Peyer's patch (tissue), 4 donors: ENCODE results near the gene COPS7B.

ENCODE experiments used
- CTCF ChIP-seq, 6 experiments: fragments of 450-650 bp in 4 of 6; fragments of 200-600 bp in 2 of 6; sonication (generic) in 1 of 6; IDR thresholded peaks; one replicate each; pipeline ENCODE4 v1.5.1; 2017 to 2019; ENCODE audit warnings: antibody characterized with exemption in 6 of 6, mild to moderate bottlenecking in 3 of 6, moderate library complexity in 1 of 6
- POLR2A ChIP-seq, 2 donors: fragments of 450-650 bp; IDR thresholded peaks; one replicate each; pipeline ENCODE4 v1.5.1; 2017; ENCODE audit warnings: antibody characterized with exemption in 2 of 2, mild to moderate bottlenecking in 2 of 2, moderate library complexity in 2 of 2

GRCh38 chr2:231764124-231764523 lies 22.1 kb upstream of the COPS7B start:
- no peak for TF ChIP-seq CTCF (IDR thresholded peaks at IDR 0.05)
- TF ChIP-seq POLR2A (IDR thresholded peaks at IDR 0.05): no peak
